Skeletal muscle tissue (tissue), 4 donors: Measurements from ENCODE around the gene MADD. TPM values are rescaled to one million over a fixed set of nuclear protein-coding genes. Genes with fewer than 3 reads are reported as not detected.
"Not testable (repeated sequence)": the region's sequence is repeated elsewhere in the genome, so short reads cannot be mapped to it uniquely, and the experiment has no call there.

Experiments
- H3K27ac ChIP-seq: one replicate; pipeline ENCODE4 v1.7.0; 2013; ENCODE audit warnings: mild to moderate bottlenecking, low read depth, low read length, inconsistent platforms
- H3K27me3 ChIP-seq, 3 donors: one replicate each; pipeline ENCODE4 v1.7.0; 2013; ENCODE audit warnings: low read length in 3 of 3; ENCODE audit not compliant: control insufficient read depth in 3 of 3, insufficient read depth in 3 of 3
- H3K36me3 ChIP-seq, 3 donors: one replicate each; pipeline ENCODE4 v1.7.0; 2013; ENCODE audit warnings: low read length in 3 of 3; ENCODE audit not compliant: control insufficient read depth in 3 of 3, insufficient read depth in 3 of 3
- H3K4me1 ChIP-seq, 3 donors: one replicate each; pipeline ENCODE4 v1.7.0; 2013; ENCODE audit warnings: low read length in 3 of 3, mild to moderate bottlenecking in 3 of 3; ENCODE audit not compliant: control insufficient read depth in 3 of 3, insufficient read depth in 3 of 3
- H3K4me3 ChIP-seq, 3 donors: one replicate each; pipeline ENCODE4 v1.7.0; 2013; ENCODE audit warnings: low read length in 3 of 3
- H3K9ac ChIP-seq, 3 donors: one replicate each; pipeline ENCODE4 v1.7.0; 2013; ENCODE audit warnings: low read length in 3 of 3, mild to moderate bottlenecking in 3 of 3, moderate library complexity in 2 of 3, low read depth in 1 of 3
- H3K9me3 ChIP-seq, 3 donors: one replicate each; pipeline ENCODE4 v1.7.0; 2013; ENCODE audit warnings: low read length in 3 of 3; ENCODE audit not compliant: control insufficient read depth in 3 of 3
- total RNA-seq: library from RNA; depleted of rRNA; stranded (reverse); fragments of >200 nt; gene quantifications from one replicate; pipeline ENCODE4 v1.2.3, GENCODE V29; 2014
- donor health status: Osteomylitis.

The MADD gene
- total RNA-seq, 1 donor from 2014 or later = 15.7 TPM

DNA sequence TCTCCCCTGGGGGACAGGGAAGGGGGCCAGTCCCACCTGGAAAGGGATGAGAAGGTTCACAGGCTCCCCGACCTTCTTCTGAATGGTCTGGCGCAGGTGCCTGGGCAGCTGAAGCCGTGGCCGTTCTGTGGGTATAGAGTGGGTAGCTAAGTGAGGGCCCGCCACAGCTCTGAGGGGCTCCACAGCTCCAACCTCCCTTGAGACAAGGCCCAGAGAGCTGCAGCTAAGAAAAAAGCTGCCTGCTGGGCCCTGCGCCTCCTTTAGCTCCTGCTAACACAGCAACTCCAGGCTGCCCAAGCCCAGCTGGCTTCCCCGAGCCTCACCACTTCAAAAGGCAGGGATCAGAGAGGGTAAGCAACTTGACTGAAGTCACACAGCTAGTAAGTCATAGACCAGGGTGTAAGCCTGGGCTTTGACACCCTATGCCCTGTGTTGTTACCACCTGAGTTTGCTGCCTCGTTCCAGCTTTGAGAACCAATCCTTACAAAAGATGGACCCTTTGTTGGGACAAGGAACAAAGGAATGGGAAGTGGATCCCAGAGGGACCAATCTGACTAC is 64.0 kb downstream of the MADD start:
- Histone ChIP-seq H3K36me3 (peaks cover 3 to 8% (median 3%) of the 10 kb centered on the region in 3 donors), H3K4me3 (no peak overlapping the region), H3K27ac (no peak overlapping the region), H3K4me1 (peaks cover 30 to 36% (median 35%) of the 10 kb centered on the region in 3 donors), H3K27me3 (no peaks in the 10 kb centered on the region), H3K9ac (no peak overlapping the region), H3K9me3 (no peaks in the 10 kb centered on the region)

DNA sequence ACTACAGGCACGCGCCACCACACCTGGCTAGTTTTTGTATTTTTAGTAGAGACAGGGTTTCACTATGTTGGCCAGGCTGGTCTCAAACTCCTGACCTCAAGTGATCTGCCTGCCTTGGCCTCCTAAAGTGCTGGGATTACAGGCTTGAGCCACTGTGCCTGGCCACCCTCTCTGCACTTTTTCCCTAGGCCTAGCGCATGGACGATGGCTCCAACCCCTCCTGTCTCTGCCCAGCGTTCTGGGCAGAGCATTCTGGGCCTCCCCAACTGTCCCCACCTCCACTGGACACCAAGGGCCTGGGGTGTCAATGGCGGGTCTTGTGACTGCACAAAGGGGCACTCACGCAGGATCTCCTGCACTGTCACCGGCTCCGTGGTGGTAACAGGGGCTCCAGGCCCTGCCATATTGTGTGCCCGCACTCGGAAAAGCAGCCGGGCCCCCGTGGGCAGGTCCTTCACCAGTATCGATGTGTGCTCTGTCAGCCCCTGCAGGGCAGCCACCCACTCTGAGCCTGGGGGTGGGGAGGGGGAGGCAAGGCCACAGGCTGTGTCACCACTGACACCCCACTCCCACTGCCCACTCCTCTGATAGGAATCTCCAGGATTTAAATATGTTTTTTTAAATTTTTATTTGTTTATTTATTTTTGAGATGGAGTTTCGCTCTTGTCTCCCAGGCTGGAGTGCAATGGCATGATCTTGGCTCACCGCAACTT is 64.9 kb downstream of the MADD start:
- not testable (repeated sequence) for H3K27ac ChIP-seq

DNA sequence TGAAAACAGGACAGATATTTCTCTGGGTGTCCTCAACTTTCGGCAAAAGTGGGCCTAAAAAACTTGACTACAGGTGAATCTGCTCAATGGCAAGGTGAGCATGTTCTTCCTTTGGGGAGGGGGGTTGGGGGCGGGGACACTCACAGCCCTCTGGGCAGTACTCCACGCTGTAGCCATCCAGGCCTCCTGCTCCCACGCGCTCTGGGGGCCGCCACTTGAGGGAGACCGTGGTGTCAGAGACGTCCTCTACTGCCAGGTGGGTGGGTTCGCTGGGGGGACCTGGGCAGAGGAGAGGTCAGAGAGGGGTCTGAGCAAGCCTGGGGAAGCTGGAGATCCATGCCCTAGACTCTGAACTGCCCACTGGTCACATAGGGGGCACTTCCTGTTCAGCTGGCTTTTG is 65.8 kb downstream of the MADD start:
- Histone ChIP-seq H3K4me1 (peaks cover 12 to 18% (median 17%) of the 10 kb centered on the region in 3 donors), H3K27me3 (no peaks in the 10 kb centered on the region), H3K27ac (no peak overlapping the region), H3K9me3 (no peaks in the 10 kb centered on the region), H3K9ac (no peak overlapping the region), H3K36me3 (peaks cover 0 to 3% (median 0%) of the 10 kb centered on the region in 3 donors), H3K4me3 (no peak overlapping the region)

More for the DNA sequence above, 64.9 kb downstream of the MADD start:
- peaks cover 21 to 27% (median 26%) of the 10 kb centered on the region in 3 donors for H3K4me1 ChIP-seq
- not testable (repeated sequence) for H3K4me3 ChIP-seq, H3K27me3 ChIP-seq, H3K36me3 ChIP-seq, H3K9me3 ChIP-seq, H3K9ac ChIP-seq

DNA sequence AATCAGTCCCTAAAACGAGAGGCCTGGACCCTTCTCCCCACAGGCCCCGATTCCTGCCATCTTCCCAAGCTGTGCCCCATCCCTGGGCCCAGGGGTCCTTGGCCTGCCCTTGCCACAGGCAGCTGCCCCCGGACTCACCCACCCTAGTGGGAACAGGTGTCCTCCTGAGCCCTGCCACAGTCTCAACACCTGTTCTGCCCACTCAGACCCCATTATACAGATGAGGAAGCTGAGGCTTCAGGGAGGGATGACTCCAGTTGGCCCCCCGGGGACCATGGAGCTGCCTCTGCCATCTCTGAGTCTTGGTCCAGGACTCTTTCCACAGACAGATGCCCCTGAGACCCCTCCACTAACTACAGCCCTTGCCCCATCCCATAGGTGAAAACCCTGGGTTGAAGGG is 66.7 kb downstream of the MADD start:
- Histone ChIP-seq H3K4me1 (peaks cover 4 to 9% (median 9%) of the 10 kb centered on the region in 3 donors), H3K36me3 (no peaks in the 10 kb centered on the region), H3K4me3 (no peak overlapping the region), H3K9me3 (no peaks in the 10 kb centered on the region), H3K27me3 (no peaks in the 10 kb centered on the region), H3K9ac (no peak overlapping the region), H3K27ac (no peak overlapping the region)

DNA sequence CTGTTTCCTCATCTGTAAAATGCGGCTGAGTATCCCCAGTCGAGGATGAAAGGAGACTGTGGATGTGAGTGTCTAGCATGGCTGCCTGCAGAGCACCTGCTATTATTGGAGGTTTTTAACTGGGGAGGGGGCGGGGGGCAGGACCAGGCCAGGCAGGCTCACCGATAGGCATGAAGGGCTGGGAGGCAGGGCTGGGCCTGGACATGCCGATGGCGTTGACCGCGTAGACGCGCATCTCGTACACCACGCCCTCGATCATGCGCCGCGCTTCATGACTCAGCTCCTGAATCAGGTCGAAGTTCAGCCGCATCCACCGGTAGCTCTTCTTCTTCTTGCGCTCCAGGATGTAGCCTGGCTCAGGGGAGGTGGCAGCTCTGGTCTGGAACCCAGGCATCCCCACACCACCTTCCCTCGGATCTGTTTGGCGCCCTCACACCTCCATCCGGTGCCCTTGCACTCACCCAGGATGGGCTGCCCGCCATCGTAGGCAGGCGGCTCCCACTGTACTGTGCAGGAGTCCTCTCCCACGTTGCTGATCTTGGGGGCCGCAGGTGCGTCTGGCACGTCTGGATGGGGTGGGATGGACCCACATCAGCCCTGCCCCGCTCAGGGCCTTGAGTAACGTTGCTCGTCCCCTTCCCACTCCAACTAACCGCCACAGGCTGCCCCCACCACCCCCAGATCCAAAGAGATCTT is 67.4 kb downstream of the MADD start:
- no peaks in the 10 kb centered on the region for H3K9me3 ChIP-seq
- no peak overlapping the region for H3K9ac ChIP-seq
- H3K4me3 ChIP-seq = no peak overlapping the region
- no peaks in the 10 kb centered on the region for H3K36me3 ChIP-seq
- H3K4me1 ChIP-seq = peaks cover 0 to 2% (median 1%) of the 10 kb centered on the region in 3 donors
- no peaks in the 10 kb centered on the region for H3K27me3 ChIP-seq
- no peak overlapping the region for H3K27ac ChIP-seq

DNA sequence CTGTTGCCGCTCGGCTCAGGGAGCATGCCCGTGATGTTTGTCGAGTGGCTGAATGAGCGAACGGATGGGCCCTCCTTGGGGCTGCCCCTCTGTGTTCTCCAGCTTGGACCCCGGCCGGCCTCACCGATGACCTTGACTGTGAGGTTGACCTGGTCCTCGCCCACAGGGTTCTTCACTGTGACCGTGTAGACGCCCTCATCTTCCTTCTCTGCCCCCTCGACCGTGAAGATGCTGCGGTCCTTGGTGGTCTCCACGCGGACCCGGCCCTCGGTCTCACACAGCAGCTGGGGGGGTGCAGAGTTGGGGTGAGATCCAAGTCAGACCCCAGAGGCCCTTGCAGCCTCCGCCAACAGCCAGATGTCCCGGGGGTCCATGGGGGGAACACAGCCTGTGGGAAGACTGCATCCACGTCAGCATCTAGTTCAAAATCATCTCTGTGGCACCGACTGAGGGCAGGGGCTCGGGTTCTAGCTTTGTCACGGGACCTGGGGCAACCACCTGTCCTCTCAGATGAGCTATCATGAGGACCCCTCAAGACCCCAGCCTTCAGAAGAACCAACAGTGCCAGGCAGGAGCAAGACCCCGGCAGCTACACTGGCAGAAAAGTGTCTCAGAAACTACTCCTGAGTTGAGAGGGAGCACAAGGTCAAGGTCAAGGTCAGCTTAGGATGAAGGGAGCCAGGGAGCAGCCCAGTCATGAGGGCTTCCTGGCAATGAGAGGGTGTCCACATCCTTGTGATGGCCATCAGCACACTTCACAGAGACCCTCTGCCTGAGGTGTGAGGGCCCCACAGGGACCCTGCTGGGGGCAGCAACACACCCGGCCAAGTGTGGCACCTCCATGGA is 68.7 kb downstream of the MADD start:
- no peaks in the 10 kb centered on the region for H3K9me3 ChIP-seq
- H3K4me3 ChIP-seq = no peak overlapping the region
- no peak overlapping the region for H3K27ac ChIP-seq
- no peak overlapping the region for H3K9ac ChIP-seq
- no peaks in the 10 kb centered on the region for H3K36me3 ChIP-seq
- H3K27me3 ChIP-seq = no peaks in the 10 kb centered on the region
- H3K4me1 ChIP-seq = no peaks in the 10 kb centered on the region

DNA sequence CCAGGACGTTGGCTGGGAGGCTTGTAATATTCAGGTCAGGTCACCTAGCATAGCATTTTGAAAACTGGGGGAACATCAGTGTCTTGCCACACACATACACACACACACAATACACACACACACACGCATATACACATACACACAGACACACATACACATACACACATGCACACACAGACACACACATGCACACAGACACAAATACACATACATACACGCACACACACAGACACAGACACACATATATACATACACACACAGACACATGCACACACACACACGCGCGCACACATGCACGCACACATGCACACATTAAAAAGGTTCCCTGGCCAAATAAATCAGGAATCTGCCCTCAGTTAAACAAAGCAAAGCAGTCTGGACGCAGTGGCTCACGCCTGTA is 70.1 kb downstream of the MADD start:
- Histone ChIP-seq H3K27me3 (no peaks in the 10 kb centered on the region), H3K9me3 (no peaks in the 10 kb centered on the region), H3K4me1 (no peaks in the 10 kb centered on the region), H3K4me3 (no peak overlapping the region), H3K9ac (no peak overlapping the region), H3K36me3 (no peaks in the 10 kb centered on the region), H3K27ac (no peak overlapping the region)

DNA sequence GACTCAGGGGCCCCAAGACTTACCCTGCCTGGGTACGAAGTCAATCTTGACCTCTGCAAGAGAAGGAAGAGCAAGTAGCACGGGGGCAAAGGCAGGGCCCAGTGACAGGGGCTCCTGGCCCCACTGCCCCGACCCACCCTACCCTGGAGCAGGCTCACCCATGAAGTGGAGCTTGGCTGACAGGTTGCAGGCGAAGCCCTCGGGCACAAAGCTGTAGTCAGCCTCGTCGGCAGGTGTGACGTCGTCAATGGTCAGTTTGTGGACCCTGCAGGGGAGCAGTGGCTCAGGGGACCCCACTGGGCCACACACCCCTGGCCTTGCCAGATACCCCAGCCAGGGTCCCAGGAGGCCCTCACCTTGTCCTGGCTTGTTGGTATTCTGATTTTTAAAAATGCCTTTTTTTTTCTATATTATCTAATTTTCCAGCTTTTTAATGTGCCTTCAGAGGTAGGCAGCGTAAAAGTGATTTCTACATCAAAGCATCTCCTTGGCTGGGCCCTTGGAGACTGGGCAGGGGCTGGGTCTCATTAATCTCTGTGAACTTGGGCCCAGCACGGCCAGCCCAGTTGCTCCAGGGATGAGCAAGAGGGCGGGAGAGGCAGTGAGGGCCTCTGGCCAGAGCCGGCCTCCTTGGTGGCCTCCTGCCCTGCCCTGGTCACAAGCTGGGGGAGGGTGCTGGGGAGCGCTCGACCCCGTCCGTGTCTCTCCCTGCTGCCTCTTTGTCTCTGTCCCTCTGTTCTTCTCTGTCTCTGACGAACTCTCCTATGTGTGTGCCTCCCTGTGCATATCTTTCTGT is 71.2 kb downstream of the MADD start:
- H3K9me3 ChIP-seq = no peaks in the 10 kb centered on the region
- H3K27me3 ChIP-seq = no peaks in the 10 kb centered on the region
- H3K4me1 ChIP-seq = no peaks in the 10 kb centered on the region
- no peak overlapping the region for H3K27ac ChIP-seq
- H3K4me3 ChIP-seq = no peak overlapping the region
- no peaks in the 10 kb centered on the region for H3K36me3 ChIP-seq
- H3K9ac ChIP-seq = no peak overlapping the region

DNA sequence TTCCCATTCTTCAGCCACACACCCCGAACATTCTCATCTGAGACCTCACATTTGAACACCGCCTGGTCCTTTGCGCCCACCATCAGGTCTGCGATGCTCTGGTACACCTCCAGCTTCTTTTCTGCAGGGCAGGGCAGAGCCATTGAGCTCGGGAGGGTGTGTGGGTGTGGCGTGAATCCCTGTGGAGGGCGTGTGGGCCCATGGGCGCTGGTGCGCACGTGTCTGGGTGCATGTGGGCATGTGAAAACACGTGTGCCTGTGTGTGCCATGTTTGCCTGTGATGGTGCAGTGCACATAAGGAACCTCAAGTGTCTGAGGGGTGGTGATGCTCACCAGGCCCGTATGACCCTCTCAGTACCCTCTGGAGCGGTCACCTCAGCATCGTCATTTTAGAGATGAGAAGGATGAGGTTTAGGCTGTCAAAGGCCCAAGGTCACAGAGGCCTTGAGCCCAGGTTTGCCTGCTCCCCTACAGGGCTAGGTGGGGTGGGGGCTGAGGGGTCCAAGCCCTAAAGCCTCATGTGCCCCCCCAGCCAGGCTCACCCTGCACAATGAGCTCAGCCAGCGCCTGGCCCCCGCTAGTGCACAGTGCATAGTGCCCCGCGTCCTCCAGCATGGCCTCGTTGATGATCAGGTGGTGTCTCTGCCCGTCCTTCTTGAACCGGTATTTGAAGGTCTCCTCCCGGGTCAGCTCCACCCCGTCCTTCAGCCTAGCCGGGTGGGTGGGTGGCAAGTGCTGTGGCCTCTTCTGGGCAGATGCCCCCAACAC is 72.3 kb downstream of the MADD start:
- Histone ChIP-seq H3K9me3 (no peaks in the 10 kb centered on the region), H3K4me1 (no peaks in the 10 kb centered on the region), H3K27ac (no peak overlapping the region), H3K9ac (no peak overlapping the region), H3K27me3 (no peaks in the 10 kb centered on the region), H3K4me3 (no peak overlapping the region), H3K36me3 (no peaks in the 10 kb centered on the region)
